Cardiac muscle cell (in vitro differentiated cells and primary cell): ENCODE data around the gene GNA15. TPM values are rescaled to one million over a fixed set of nuclear protein-coding genes. Genes with fewer than 3 reads are reported as not detected.

Experiments used
- DNase-seq, 2 donors: peaks; one replicate each; pipeline versions ENCODE4 v3.0.0 to v3.0.0-alpha.2; 2010 to 2017; ENCODE audit warnings: low read depth in 1 of 2, low spot score in 1 of 2
- H3K27ac ChIP-seq: fragments of 200-600 bp; sonication (generic); 2 replicates; pipeline ENCODE4 v1.5.1; 2016
- H3K27me3 ChIP-seq: fragments of 200-600 bp; sonication (generic); 2 replicates; pipeline ENCODE4 v1.6.0; 2016; ENCODE audit warnings: control low read depth
- H3K36me3 ChIP-seq: fragments of 200-600 bp; sonication (generic); 2 replicates; pipeline ENCODE4 v1.5.1; 2016; ENCODE audit warnings: control low read depth
- H3K4me1 ChIP-seq: fragments of 200-600 bp; sonication (generic); 2 replicates; pipeline ENCODE4 v1.8.1; 2017; ENCODE audit warnings: low read depth, mild to moderate bottlenecking, mixed run types
- H3K4me3 ChIP-seq: fragments of 200-600 bp; sonication (generic); 2 replicates; pipeline ENCODE4 v1.5.1; 2016; ENCODE audit warnings: mild to moderate bottlenecking
- H3K9me3 ChIP-seq: fragments of 200-600 bp; sonication (generic); 2 replicates; pipeline ENCODE4 v1.5.1; 2017; ENCODE audit warnings: low read depth, mild to moderate bottlenecking, control low read depth
- polyA plus RNA-seq: library from polyadenylated mRNA; unstranded; fragments of >200 nt; fragmentation: Nextera tagmentation; extraction: Ambion mirVana; gene quantifications from 2 replicates; pipeline ENCODE4 v1.2.1, GENCODE V29; 2016
- total RNA-seq: library from RNA; depleted of rRNA; stranded (reverse); fragments of >200 nt; gene quantifications from 2 replicates; pipeline ENCODE4 v1.2.3, GENCODE V29; 2016
- TF ChIP-seq, protein P1 (sequence below): IDR thresholded peaks from 2 replicates; pipeline ENCODE4 v1.5.1; 2012; ENCODE audit warnings: low read depth, mild to moderate bottlenecking, low read length

GNA15 gene
- total and polyA plus RNA-seq, 2 experiments from 2014 or later, result 0.12 TPM; not detected in 1

DNA sequence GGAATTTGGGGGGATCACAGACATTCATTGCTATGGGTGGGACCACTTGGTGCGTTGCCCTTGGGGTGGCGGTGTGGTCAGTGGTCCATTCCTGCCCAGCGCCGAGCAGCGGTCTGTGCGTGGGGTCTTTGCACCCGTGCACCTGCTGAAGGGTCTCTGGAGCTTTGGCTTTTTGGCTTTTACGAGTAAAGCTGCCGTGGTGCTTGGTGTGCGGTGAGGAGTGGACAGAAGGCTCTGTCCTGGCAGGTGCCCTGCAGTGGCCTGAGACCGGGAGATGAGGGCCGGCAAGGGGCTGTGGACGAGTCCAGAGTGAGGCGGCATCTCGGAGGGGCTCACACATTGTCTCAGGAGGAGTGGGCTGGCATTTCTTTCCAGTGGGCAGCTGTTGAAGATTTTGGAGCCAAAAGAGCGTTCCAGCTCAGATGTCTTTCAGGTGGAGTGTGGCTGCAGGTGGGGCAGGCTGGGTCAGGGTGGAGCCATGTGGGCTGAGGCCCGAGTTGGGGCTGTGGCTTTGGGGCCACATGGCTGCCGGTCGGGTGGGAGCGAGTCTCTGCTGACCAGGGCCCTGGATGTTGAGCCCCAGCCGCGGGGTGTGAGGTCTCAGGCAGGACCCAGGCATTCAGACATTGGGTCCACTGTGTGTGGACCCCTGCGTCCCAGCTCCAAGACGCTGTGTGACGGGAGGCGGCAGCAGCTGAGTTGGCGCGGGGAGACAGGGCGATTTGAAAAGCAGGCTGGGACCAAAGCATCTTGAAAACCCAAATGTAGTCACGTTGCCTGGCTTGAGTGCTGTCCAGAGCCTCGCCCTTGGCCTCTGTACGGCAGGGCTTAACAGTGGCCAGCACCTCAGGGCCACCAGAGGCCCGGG, 30.0 kb upstream of the GNA15 start:
- Histone ChIP-seq H3K9me3 (no peaks in the 10 kb centered on the region), H3K4me1 (no peaks in the 10 kb centered on the region), H3K36me3 (no peaks in the 10 kb centered on the region), H3K27ac (no peak overlapping the region), H3K4me3 (no peak overlapping the region), H3K27me3 (no peaks in the 10 kb centered on the region)
- TF ChIP-seq, protein P1, sequence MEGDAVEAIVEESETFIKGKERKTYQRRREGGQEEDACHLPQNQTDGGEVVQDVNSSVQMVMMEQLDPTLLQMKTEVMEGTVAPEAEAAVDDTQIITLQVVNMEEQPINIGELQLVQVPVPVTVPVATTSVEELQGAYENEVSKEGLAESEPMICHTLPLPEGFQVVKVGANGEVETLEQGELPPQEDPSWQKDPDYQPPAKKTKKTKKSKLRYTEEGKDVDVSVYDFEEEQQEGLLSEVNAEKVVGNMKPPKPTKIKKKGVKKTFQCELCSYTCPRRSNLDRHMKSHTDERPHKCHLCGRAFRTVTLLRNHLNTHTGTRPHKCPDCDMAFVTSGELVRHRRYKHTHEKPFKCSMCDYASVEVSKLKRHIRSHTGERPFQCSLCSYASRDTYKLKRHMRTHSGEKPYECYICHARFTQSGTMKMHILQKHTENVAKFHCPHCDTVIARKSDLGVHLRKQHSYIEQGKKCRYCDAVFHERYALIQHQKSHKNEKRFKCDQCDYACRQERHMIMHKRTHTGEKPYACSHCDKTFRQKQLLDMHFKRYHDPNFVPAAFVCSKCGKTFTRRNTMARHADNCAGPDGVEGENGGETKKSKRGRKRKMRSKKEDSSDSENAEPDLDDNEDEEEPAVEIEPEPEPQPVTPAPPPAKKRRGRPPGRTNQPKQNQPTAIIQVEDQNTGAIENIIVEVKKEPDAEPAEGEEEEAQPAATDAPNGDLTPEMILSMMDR, result no peak
- DNase-seq, result no peak

DNA sequence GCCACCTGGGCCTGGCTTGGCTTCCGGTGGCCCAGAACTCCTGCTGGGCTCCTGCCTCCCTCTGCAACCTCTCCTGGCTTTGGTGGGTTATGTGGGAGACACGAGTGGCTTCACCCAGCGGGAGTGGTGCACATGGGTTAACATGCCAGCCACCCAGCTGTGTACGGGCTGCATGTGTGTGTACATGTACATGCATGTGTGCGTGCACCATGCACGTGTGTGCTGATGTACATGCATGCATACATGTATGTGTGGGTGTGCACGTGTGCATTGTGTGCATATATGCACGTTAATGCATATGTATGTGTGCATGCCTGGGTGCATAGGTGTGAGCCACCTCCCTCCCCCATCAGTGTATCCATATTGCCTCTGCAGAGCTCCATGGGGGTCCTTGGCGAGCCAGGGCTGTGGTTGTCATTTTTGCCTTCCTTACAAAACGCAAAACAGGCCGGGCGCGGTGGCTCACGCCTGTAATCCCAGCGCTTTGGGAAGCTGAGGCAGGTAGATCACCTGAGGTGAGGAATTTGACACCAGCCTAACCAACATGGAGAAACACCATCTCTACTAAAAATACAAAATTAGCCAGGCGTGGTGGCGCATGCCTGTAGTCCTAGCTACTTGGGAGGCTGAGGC, 29.2 kb upstream of the GNA15 start:
- no peak overlapping the region for H3K27ac ChIP-seq
- no peaks in the 10 kb centered on the region for H3K27me3 ChIP-seq
- TF ChIP-seq, protein P1, result no peak
- H3K9me3 ChIP-seq, result no peaks in the 10 kb centered on the region
- no peak overlapping the region for H3K4me3 ChIP-seq
- no peak for DNase-seq
- no peaks in the 10 kb centered on the region for H3K36me3 ChIP-seq
- no peaks in the 10 kb centered on the region for H3K4me1 ChIP-seq

DNA sequence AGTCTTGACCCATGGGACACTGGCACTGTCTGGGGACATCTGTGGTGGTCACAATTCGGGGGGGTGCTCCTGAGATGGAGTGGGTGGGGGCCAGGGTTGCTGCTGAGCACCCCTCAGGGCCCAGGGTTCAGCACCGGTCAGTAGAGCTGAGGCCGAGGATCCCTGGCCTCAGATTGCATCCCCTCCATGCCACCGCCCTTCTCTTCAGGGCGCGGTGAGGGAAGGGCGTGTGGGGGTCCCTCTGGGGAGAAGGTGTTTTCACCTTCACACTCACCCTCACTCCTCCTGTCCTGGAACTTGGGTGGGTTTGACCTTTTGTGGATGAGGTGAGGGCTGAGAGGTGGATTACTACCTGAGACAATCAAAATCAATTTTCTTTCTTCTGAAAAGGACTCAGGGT, 28.2 kb upstream of the GNA15 start:
- DNase-seq, result no peak
- Histone ChIP-seq H3K9me3 (no peaks in the 10 kb centered on the region), H3K4me1 (no peaks in the 10 kb centered on the region), H3K4me3 (no peak overlapping the region), H3K27ac (no peak overlapping the region), H3K27me3 (no peaks in the 10 kb centered on the region), H3K36me3 (no peaks in the 10 kb centered on the region)
- TF ChIP-seq, protein P1, result no peak

DNA sequence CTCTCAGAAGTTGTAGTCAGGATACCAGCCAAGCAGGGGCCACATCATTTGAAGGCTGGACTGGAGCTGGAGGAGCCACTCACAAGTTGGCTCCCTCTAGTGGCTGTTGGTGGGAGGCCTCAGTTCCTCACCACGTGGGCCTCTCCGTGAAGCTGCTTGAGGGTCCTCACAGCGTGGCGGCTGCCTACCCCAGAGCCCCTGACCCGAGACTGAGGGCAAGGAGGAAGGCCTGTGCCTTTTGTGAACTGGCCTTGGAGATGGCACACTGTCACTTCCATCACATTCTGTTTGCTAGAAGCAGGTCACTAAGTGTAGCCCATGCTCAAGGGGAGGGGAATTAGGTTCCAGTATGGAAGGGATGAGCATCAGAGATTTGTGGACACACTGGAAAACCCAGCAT, 27.1 kb upstream of the GNA15 start:
- Histone ChIP-seq H3K27ac (no peak overlapping the region), H3K9me3 (no peaks in the 10 kb centered on the region), H3K27me3 (no peaks in the 10 kb centered on the region), H3K4me3 (no peak overlapping the region), H3K36me3 (no peaks in the 10 kb centered on the region), H3K4me1 (no peaks in the 10 kb centered on the region)
- TF ChIP-seq, protein P1, result peak; percentile 89
- peak; percentile 68 to 75 for DNase-seq

DNA sequence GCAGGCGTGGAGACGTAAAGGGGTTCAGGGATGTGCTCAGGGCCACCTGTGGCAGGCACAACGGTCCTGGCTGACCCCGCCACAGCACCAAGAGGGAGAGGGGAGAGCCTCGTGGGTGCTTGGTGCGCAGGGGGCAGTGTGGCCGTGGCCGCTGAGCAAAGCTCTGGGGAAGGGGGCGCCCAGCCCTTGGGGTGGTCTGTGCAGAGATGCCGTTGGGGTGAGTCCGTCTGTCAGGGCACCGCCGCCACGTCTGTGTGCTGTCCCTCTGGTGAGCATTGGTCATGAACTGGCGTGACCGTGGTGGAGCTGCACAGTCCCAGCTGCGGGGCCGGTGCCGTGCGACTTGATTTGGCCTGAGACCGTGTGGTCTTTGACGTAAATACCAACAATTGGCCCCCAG, 26.3 kb upstream of the GNA15 start:
- no peaks in the 10 kb centered on the region for H3K36me3 ChIP-seq
- no peak overlapping the region for H3K27ac ChIP-seq
- TF ChIP-seq, protein P1, result no peak
- no peak for DNase-seq
- H3K4me3 ChIP-seq, result no peak overlapping the region
- no peaks in the 10 kb centered on the region for H3K9me3 ChIP-seq
- no peaks in the 10 kb centered on the region for H3K27me3 ChIP-seq
- H3K4me1 ChIP-seq, result no peaks in the 10 kb centered on the region
